ENCODE results near the gene NUDT16L1.

DNA sequence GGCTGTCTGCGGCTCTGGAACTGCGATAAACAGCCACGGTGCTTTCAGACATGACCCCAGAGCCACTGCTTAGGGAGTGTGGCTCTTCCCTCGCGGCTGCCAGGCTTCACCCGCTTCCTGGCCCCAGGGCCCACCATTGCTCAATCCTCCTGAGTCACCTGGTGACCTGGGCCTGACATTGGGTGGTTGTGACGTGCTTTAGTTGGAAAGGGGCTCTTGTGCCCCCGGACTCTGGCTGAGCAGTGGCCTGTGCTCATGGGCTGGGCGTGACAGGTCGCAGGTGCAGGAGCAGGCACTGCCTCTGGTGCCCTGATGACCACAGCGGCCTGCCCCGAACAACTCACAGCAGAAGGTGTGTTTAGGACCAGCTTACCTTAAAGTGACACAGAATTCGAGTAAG is 8.6 kb upstream of the NUDT16L1 start:
- TF ChIP-seq, protein P1, sequence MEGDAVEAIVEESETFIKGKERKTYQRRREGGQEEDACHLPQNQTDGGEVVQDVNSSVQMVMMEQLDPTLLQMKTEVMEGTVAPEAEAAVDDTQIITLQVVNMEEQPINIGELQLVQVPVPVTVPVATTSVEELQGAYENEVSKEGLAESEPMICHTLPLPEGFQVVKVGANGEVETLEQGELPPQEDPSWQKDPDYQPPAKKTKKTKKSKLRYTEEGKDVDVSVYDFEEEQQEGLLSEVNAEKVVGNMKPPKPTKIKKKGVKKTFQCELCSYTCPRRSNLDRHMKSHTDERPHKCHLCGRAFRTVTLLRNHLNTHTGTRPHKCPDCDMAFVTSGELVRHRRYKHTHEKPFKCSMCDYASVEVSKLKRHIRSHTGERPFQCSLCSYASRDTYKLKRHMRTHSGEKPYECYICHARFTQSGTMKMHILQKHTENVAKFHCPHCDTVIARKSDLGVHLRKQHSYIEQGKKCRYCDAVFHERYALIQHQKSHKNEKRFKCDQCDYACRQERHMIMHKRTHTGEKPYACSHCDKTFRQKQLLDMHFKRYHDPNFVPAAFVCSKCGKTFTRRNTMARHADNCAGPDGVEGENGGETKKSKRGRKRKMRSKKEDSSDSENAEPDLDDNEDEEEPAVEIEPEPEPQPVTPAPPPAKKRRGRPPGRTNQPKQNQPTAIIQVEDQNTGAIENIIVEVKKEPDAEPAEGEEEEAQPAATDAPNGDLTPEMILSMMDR (conservative IDR thresholded peaks at IDR 0.05; ENCODE audit: low read length), result no peak
- no peak for TF ChIP-seq EZH2phosphoT487 (IDR thresholded peaks at IDR 0.05; ENCODE audit: borderline replicate concordance)
